K562 (cell line): ENCODE results near the gene NXF1.

ENCODE experiments used
- CREB1 ChIP-seq, 2 experiments: sonication (generic) in 1 of 2; formaldehyde crosslinking in 1 of 2; IDR thresholded peaks; 2 replicates each; pipeline versions ENCODE4 v1.6.1 to v1.8.0; 2012 to 2022; ENCODE audit warnings: inconsistent platforms in 1 of 2, mild to moderate bottlenecking in 1 of 2, missing genetic modification reagents in 1 of 2, moderate library complexity in 1 of 2
- CTCF ChIP-seq, 3 experiments: IDR thresholded peaks in 2 of 3; conservative IDR thresholded peaks in 1 of 3; 2 replicates each; pipeline ENCODE4 v1.5.1; 2011 to 2012; ENCODE audit warnings: low read length in 3 of 3, mild to moderate bottlenecking in 3 of 3, control low read depth in 2 of 3, improper control_type of control experiment in 1 of 3, inconsistent platforms in 1 of 3, low read depth in 1 of 3, mixed read lengths in 1 of 3, moderate library complexity in 1 of 3; ENCODE audit not compliant: insufficient read depth in 2 of 3
- E2F4 ChIP-seq: sonication (generic); formaldehyde crosslinking; IDR thresholded peaks from 2 replicates; pipeline ENCODE4 v1.8.0; 2022; ENCODE audit warnings: mild to moderate bottlenecking, low read depth, missing genetic modification reagents
- EZH2 ChIP-seq: IDR thresholded peaks from 2 replicates; pipeline ENCODE4 v1.6.1; 2012; ENCODE audit warnings: low read depth, mild to moderate bottlenecking, inconsistent platforms, low read length, borderline replicate concordance
- MTA3 ChIP-seq: fragments of 450-650 bp; formaldehyde crosslinking; IDR thresholded peaks from 2 replicates; pipeline ENCODE4 v1.6.1; 2017; ENCODE audit warnings: mild to moderate bottlenecking, borderline replicate concordance
- TCF15 ChIP-seq: fragments of 250-450 bp; sonication (Bioruptor Pico); IDR thresholded peaks from 2 replicates; pipeline ENCODE4 v1.8.0; 2022; ENCODE audit warnings: moderate library complexity, mild to moderate bottlenecking, inconsistent platforms
- USF2 ChIP-seq: sonication (generic); formaldehyde crosslinking; IDR thresholded peaks from 2 replicates; pipeline ENCODE4 v1.5.0; 2020; ENCODE audit warnings: missing genetic modification reagents
- ZBED1 ChIP-seq: IDR thresholded peaks from 2 replicates; pipeline ENCODE4 v1.6.1; 2014
- ZNF780A ChIP-seq: fragments of 250-450 bp; sonication (Bioruptor Pico); IDR thresholded peaks from 2 replicates; pipeline ENCODE4 v1.5.0; 2021; ENCODE audit warnings: mild to moderate bottlenecking

GRCh38 chr11:62831520-62832335 is 26.5 kb upstream of the NXF1 start, which contains the start of gene STX5:
- TF ChIP-seq USF2 (CRISPR knock-in tag) (peak; percentile 66), CTCF (IDR thresholded peaks at IDR 0.05 in 2 of 3, conservative IDR thresholded peaks at IDR 0.05 in 1 of 3; ENCODE audit: insufficient read depth in 2 of 3, low read depth in 1 of 3, low read length in 3 of 3) (no peak), EZH2 (no peak), MTA3 (no peak; the same call in 1 of the 2 replicates), TCF15 (CRISPR knock-in tag) (no peak), E2F4 (CRISPR knock-in tag) (no peak), ZBED1 (no peak), ZNF780A (CRISPR knock-in tag) (no peak), CREB1 (IDR thresholded peaks at IDR 0.05) (peak; percentile 94), CREB1 (CRISPR knock-in tag; IDR thresholded peaks at IDR 0.05) (peak; percentile 94)
